ENCODE data around the gene KIAA0930. TPM values are rescaled to one million over a fixed set of nuclear protein-coding genes. Genes with fewer than 3 reads are reported as not detected.

The KIAA0930 gene
- total RNA-seq, 4 donors from 2014 or later = 18.0 to 51.2 (median 25.1) TPM

- Histone ChIP-seq H3K36me3 (no peaks in the 10 kb centered on the region), H3K9me3 (no peaks in the 10 kb centered on the region), H3K4me3 (no peak overlapping the region), H3K27me3 (no peaks in the 10 kb centered on the region), H3K4me1 (peaks cover 0 to 4% (median 1%) of the 10 kb centered on the region in 4 donors), H3K27ac (no peak overlapping the region)
- no peak for TF ChIP-seq POLR2AphosphoS5 (IDR thresholded peaks at IDR 0.05)
- TF ChIP-seq CTCF (IDR thresholded peaks at IDR 0.05) = no peak
- no peak for TF ChIP-seq POLR2A (IDR thresholded peaks at IDR 0.05)
- TF ChIP-seq EP300 (IDR thresholded peaks at IDR 0.05; ENCODE audit: low read depth) = no peak
- no peak for DNase-seq
- intact Hi-C loops (cut with DNase I; ENCODE audit: low total_unique reads) (no loop called here), in situ Hi-C loops (cut with MboI; ENCODE audit: low pct_ligation_motif_present in 1 of 4, low pct_unique_long_range_greater_than_20kb in 1 of 4, low sequenced_read_pairs in 3 of 4) (no loop called here)
- WGBS, 2 donors (ENCODE audit: low coverage in 1 of 2) = 94% methylated on average over 10 of the region's 10 CpGs; no CpG with 5 or more reads in 1 of the 2 donors
Observed at GRCh38 chr22:45233386-45233785, 7.3 kb downstream of the KIAA0930 start.

GRCh38 chr22:45231293-45231692 lies 9.4 kb downstream of the KIAA0930 start:
- peaks cover 6 to 14% (median 10%) of the 10 kb centered on the region in 4 donors for H3K4me1 ChIP-seq
- H3K9me3 ChIP-seq = no peaks in the 10 kb centered on the region
- H3K27ac ChIP-seq = no peak overlapping the region
- no peak for TF ChIP-seq POLR2A (IDR thresholded peaks at IDR 0.05)
- no peak for DNase-seq
- H3K36me3 ChIP-seq = no peaks in the 10 kb centered on the region
- WGBS, 2 donors (ENCODE audit: low coverage in 1 of 2) = 96% methylated on average over 2 of the region's 2 CpGs; no CpG with 5 or more reads in 1 of the 2 donors
- H3K27me3 ChIP-seq = no peaks in the 10 kb centered on the region
- intact Hi-C loops (cut with DNase I; ENCODE audit: low total_unique reads) (no loop called here), in situ Hi-C loops (cut with MboI; ENCODE audit: low pct_ligation_motif_present in 1 of 4, low pct_unique_long_range_greater_than_20kb in 1 of 4, low sequenced_read_pairs in 3 of 4) (no loop called here)
- H3K4me3 ChIP-seq = no peak overlapping the region

GRCh38 chr22:45230026-45230721 lies 10.5 kb downstream of the KIAA0930 start:
- no peak overlapping the region for H3K27ac ChIP-seq
- H3K36me3 ChIP-seq = no peaks in the 10 kb centered on the region
- intact Hi-C loops (cut with DNase I; ENCODE audit: low total_unique reads) = no loop called here
- no peak overlapping the region for H3K4me3 ChIP-seq
- no peak for DNase-seq
- no peaks in the 10 kb centered on the region for H3K9me3 ChIP-seq
- 69 to 77% methylated on average over 2 to 16 of the region's 16 CpGs for WGBS, 2 donors (ENCODE audit: low coverage in 1 of 2)
- TF ChIP-seq EP300 (IDR thresholded peaks at IDR 0.05; ENCODE audit: low read depth) (no peak), POLR2AphosphoS5 (IDR thresholded peaks at IDR 0.05) (no peak), CTCF (IDR thresholded peaks at IDR 0.05) (no peak), POLR2A (IDR thresholded peaks at IDR 0.05) (no peak)
- peaks cover 6 to 22% (median 13%) of the 10 kb centered on the region in 4 donors for H3K4me1 ChIP-seq
- no peaks in the 10 kb centered on the region for H3K27me3 ChIP-seq
- in situ Hi-C loops (cut with MboI; ENCODE audit: low pct_ligation_motif_present in 1 of 4, low pct_unique_long_range_greater_than_20kb in 1 of 4, low sequenced_read_pairs in 3 of 4) = no loop called here

GRCh38 chr22:45229181-45229580 lies 11.5 kb downstream of the KIAA0930 start:
- Histone ChIP-seq H3K27me3 (no peaks in the 10 kb centered on the region), H3K36me3 (no peaks in the 10 kb centered on the region), H3K4me1 (peaks cover 6 to 31% (median 15%) of the 10 kb centered on the region in 4 donors), H3K27ac (no peak overlapping the region), H3K4me3 (no peak overlapping the region), H3K9me3 (no peaks in the 10 kb centered on the region)
- intact Hi-C loops (cut with DNase I; ENCODE audit: low total_unique reads) = no loop called here
- DNase-seq = no peak
- in situ Hi-C loops (cut with MboI; ENCODE audit: low pct_ligation_motif_present in 1 of 4, low pct_unique_long_range_greater_than_20kb in 1 of 4, low sequenced_read_pairs in 3 of 4) = no loop called here
- 92% methylated on average over 9 of the region's 13 CpGs; no CpG with 5 or more reads in 1 of the 2 donors for WGBS, 2 donors (ENCODE audit: low coverage in 1 of 2)
- TF ChIP-seq EP300 (IDR thresholded peaks at IDR 0.05; ENCODE audit: low read depth) (no peak), POLR2A (IDR thresholded peaks at IDR 0.05) (no peak), CTCF (IDR thresholded peaks at IDR 0.05) (no peak), POLR2AphosphoS5 (IDR thresholded peaks at IDR 0.05) (no peak)
